PC-3 (cell line): ENCODE data around the gene EIF3F.

Source experiments
- EZH2 ChIP-seq: fragments of 300-600 bp; sonication (generic); IDR thresholded peaks from one replicate; pipeline ENCODE4 v1.6.1; 2017; ENCODE audit warnings: antibody characterized with exemption, mild to moderate bottlenecking, low read length; ENCODE audit not compliant: unreplicated experiment
- EZH2phosphoT487 ChIP-seq: fragments of 300-600 bp; sonication (generic); IDR thresholded peaks from 2 replicates; pipeline ENCODE4 v1.6.1; 2018; ENCODE audit warnings: mild to moderate bottlenecking, antibody characterized with exemption, low read length, borderline replicate concordance
- TF ChIP-seq, protein P1 (sequence below): fragments of 300-600 bp; sonication (generic); conservative IDR thresholded peaks from 2 replicates; pipeline ENCODE4 v1.5.1; 2017; ENCODE audit warnings: antibody characterized with exemption, low read depth, mild to moderate bottlenecking, low read length

DNA sequence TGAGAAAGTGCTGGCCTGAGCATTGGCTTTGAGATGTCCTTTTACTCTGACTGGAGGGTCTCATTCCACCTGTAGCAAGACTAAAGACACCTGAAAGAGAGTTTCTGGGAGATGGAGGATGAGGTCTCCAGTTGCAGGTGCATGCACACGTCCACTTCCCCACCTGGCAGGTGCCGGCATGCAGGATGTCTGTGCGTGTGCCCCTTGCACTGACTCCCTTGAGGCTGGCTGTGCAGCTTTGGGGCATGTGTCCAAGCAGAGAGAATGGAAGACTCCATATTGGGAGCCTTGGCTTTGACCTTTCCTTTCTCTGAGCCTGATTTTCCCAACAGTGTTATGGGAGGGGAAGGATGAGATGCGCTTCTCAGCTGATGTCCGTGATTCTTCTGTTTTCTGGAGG is 49.8 kb downstream of the EIF3F start:
- TF ChIP-seq, protein P1, sequence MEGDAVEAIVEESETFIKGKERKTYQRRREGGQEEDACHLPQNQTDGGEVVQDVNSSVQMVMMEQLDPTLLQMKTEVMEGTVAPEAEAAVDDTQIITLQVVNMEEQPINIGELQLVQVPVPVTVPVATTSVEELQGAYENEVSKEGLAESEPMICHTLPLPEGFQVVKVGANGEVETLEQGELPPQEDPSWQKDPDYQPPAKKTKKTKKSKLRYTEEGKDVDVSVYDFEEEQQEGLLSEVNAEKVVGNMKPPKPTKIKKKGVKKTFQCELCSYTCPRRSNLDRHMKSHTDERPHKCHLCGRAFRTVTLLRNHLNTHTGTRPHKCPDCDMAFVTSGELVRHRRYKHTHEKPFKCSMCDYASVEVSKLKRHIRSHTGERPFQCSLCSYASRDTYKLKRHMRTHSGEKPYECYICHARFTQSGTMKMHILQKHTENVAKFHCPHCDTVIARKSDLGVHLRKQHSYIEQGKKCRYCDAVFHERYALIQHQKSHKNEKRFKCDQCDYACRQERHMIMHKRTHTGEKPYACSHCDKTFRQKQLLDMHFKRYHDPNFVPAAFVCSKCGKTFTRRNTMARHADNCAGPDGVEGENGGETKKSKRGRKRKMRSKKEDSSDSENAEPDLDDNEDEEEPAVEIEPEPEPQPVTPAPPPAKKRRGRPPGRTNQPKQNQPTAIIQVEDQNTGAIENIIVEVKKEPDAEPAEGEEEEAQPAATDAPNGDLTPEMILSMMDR = no peak
- TF ChIP-seq EZH2phosphoT487 = no peak
- no peak for TF ChIP-seq EZH2
